GM19351 (cell line): ENCODE data around the gene ZNF286A.
"Not testable (repeated sequence)": the region's sequence is repeated elsewhere in the genome, so short reads cannot be mapped to it uniquely, and the experiment has no call there.

Experiments
- ATAC-seq: cut with Tn5 transposase; IDR thresholded peaks from one replicate; pipeline ENCODE4 v1.9.1; 2021; ENCODE audit warnings: mild to moderate bottlenecking, moderate library complexity; ENCODE audit not compliant: unreplicated experiment

The ZNF286A gene

GRCh38 chr17:15768865-15769533, 69.4 kb downstream of the ZNF286A start:
- not testable (repeated sequence) for ATAC-seq
